Astrocyte of the cerebellum (primary cell): ENCODE results near the gene LFNG.

ENCODE experiments used
- DNase-seq: peaks from one replicate; pipeline ENCODE4 v3.0.0-alpha.2; 2011; ENCODE audit warnings: low read depth
- H3K4me3 ChIP-seq: 2 replicates; pipeline ENCODE4 v1.5.1; 2011; ENCODE audit warnings: mild to moderate bottlenecking, low read depth, low read length, moderate library complexity
- CTCF ChIP-seq: IDR thresholded peaks from 2 replicates; pipeline ENCODE4 v1.5.1; 2012; ENCODE audit warnings: low read length, low read depth, moderate library complexity, mild to moderate bottlenecking; ENCODE audit errors: missing control alignments
- in situ Hi-C: cut with HindIII; loops from 2 replicates; pipeline ENCODE4 v1.10.0; 2017; ENCODE audit warnings: low sequenced_read_pairs

LFNG gene

DNA sequence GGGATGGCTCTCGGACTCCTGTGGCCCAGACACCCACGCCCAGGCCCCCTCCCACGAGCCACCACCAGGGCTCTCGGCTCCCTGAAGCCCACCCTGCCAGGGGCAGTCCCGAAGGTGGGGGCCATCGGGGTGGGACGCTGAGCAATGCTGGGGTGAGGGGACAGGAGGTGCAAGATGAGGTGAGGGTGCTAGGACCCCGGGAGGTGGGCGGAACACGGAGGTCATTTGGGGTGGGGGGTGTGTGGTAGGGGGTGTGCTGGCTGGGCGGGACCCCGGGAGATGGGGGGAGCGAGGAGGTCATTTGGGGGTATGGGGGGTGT is 17.0 kb upstream of the LFNG start:
- no peak for TF ChIP-seq CTCF
- H3K4me3 ChIP-seq: no peak overlapping the region

DNA sequence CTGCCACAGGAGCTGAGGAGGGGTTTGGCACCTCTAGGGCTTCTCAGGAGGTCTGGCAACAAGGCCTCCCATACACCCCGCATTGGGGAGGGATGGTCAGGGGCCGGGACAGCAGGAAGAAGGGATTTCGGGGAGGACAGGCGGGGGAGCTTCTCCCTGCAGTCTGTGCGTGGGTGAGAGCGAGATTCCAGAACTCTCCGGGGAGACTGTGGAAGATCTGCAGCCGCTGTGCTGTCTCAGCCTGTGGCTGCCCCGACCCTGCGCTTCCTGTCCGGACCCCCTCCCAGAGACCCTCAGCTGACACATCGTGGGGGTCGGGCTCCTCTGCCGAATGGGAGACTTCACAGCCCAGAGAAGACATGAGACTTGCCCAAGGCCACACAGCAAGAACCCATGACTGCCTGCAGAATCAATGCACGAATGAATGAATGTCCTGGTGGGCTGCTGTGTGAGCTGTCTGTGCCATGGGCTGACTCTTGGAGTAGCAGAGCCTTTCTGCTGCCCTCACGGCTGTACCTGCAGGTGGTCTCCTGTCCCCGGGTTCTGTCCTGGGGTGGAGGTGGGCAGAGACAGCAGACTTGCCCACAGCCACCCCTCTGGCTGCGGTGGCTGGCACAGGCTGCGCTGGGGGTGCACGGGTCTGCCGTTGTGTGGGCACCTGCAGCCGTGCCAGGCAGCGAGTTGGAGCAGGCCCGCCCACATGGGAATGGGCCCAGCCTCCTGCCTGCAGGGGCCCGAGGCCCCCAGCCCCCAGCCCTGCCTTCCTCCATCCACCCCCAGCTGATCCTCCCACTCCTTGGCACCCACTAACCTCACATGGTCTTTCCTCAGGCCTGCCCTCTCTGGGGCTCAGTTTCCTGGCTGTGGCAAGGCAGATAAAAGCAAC is 16.3 kb upstream of the LFNG start:
- DNase-seq: no peak
- no peak overlapping the region for H3K4me3 ChIP-seq
- no peak for TF ChIP-seq CTCF
- in situ Hi-C loops: no loop called here

More for the DNA sequence above, 17.0 kb upstream of the LFNG start:
- DNase-seq: no peak
- in situ Hi-C loops: no loop called here

DNA sequence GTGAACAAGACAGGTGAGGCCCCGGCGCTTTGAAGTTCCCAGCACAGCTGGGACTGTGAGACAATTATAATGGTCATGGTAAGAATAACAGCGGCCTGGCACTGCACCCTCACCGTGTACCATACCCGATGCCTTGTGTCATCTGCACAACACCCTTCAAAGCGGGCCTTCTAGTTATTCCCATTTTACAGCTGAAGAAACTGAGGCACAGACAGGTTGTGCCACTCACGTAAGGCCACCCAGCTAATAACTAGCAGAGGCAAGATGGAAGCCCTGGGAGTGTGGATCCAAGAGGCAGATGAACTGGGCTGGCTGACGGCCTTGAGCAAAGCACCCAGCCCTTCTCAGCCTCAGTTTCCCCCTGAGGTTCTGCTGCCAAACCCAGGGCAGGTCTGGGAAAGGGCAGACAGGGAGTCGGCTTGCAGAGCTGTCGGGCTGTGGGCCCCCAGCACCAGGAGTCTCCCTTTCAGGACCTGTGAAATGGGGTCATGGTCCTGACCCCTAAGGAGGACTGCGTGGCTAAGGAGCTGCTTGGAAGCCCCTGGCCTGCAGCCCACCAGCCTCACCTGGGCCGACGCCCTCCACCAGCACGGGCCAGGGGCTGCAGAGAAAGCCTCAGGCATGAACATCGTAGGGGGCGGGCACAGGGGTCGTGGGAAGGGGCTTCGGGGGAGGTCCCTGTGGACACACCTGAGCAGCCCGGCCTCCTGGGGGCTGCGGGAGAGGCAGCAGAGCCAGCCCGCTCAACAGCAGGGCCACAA is 15.3 kb upstream of the LFNG start:
- TF ChIP-seq CTCF: no peak
- in situ Hi-C loops: no loop called here
- H3K4me3 ChIP-seq: no peak overlapping the region
- DNase-seq: no peak

DNA sequence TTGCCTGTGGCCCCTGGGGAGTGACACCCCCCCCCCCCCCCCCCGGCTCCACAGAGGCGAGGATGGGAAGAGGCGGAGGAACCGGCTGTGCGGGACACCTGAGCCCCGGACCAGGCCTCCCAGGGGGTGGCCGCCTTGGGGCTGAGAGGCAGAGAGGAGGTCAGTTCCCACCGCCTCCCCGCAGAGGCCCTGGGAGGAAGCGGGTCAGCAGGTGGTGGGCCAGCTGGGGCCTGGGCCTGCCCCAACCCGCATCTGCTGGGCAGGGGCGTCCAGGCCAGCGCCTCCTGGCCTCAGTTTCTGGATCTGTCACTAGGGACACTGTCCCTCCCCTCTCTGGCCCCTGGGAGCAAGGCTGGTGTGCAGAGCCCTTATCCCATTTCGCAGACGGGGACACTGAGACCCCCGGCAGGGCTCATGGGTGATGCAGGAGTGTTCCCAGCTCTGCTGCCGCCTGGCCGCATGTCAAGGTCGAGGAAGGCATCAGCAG is 14.6 kb upstream of the LFNG start:
- no peak overlapping the region for H3K4me3 ChIP-seq
- in situ Hi-C loops: no loop called here
- no peak for DNase-seq

GRCh38 chr7:2505401-2505800 is 14.2 kb upstream of the LFNG start:
- in situ Hi-C loops: no loop called here

More for the DNA sequence above, 14.6 kb upstream of the LFNG start:
- no peak for TF ChIP-seq CTCF

More at GRCh38 chr7:2505401-2505800, 14.2 kb upstream of the LFNG start:
- DNase-seq: no peak
- TF ChIP-seq CTCF: no peak
- no peak overlapping the region for H3K4me3 ChIP-seq
